ENCODE results near the gene DOCK11.

- TF ChIP-seq, protein P1, sequence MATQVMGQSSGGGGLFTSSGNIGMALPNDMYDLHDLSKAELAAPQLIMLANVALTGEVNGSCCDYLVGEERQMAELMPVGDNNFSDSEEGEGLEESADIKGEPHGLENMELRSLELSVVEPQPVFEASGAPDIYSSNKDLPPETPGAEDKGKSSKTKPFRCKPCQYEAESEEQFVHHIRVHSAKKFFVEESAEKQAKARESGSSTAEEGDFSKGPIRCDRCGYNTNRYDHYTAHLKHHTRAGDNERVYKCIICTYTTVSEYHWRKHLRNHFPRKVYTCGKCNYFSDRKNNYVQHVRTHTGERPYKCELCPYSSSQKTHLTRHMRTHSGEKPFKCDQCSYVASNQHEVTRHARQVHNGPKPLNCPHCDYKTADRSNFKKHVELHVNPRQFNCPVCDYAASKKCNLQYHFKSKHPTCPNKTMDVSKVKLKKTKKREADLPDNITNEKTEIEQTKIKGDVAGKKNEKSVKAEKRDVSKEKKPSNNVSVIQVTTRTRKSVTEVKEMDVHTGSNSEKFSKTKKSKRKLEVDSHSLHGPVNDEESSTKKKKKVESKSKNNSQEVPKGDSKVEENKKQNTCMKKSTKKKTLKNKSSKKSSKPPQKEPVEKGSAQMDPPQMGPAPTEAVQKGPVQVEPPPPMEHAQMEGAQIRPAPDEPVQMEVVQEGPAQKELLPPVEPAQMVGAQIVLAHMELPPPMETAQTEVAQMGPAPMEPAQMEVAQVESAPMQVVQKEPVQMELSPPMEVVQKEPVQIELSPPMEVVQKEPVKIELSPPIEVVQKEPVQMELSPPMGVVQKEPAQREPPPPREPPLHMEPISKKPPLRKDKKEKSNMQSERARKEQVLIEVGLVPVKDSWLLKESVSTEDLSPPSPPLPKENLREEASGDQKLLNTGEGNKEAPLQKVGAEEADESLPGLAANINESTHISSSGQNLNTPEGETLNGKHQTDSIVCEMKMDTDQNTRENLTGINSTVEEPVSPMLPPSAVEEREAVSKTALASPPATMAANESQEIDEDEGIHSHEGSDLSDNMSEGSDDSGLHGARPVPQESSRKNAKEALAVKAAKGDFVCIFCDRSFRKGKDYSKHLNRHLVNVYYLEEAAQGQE (tag by site-specific recombination; IDR thresholded peaks at IDR 0.05): no peak
- TF ChIP-seq ZNF335 (tag by site-specific recombination; conservative IDR thresholded peaks at IDR 0.05) (no peak), ZBTB21 (tag by site-specific recombination; IDR thresholded peaks at IDR 0.05) (no peak), ZNF777 (tag by site-specific recombination; IDR thresholded peaks at IDR 0.05; ENCODE audit: borderline replicate concordance) (no peak), CTCF (tag by site-specific recombination; IDR thresholded peaks at IDR 0.05) (no peak), ZNF221 (tag by site-specific recombination; IDR thresholded peaks at IDR 0.05; ENCODE audit: borderline replicate concordance) (no peak), ZNF24 (tag by site-specific recombination; IDR thresholded peaks at IDR 0.05) (no peak), ZNF561 (tag by site-specific recombination; IDR thresholded peaks at IDR 0.05; ENCODE audit: borderline replicate concordance) (no peak), KLF16 (tag by site-specific recombination; IDR thresholded peaks at IDR 0.05) (no peak)
- TF ChIP-seq, protein P2, sequence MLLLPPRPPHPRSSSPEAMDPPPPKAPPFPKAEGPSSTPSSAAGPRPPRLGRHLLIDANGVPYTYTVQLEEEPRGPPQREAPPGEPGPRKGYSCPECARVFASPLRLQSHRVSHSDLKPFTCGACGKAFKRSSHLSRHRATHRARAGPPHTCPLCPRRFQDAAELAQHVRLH (tag by site-specific recombination; IDR thresholded peaks at IDR 0.05): no peak
Measured at GRCh38 chrX:118693843-118694242, 198.2 kb downstream of the DOCK11 start.

All from HEK293 (cell line).